H1 (cell line): ENCODE measurements around the gene CFAP100. TPM values are rescaled to one million over a fixed set of nuclear protein-coding genes. Genes with fewer than 3 reads are reported as not detected.

Source experiments
- ASH2L ChIP-seq: fragments of 200-600, 300-600 bp; sonication (generic); IDR thresholded peaks from one replicate; pipeline ENCODE4 v1.7.1; 2017; ENCODE audit warnings: low read length
- CHD2 ChIP-seq: IDR thresholded peaks from 2 replicates; pipeline ENCODE4 v1.6.1; 2012; ENCODE audit warnings: low read length, improper control_type of control experiment
- SIRT6 ChIP-seq: IDR thresholded peaks from one replicate; pipeline ENCODE4 v1.7.1; 2012; ENCODE audit warnings: low read length, inconsistent platforms
- SUZ12 ChIP-seq: fragments of 200-600 bp; sonication (generic); IDR thresholded peaks from 2 replicates; pipeline ENCODE4 v1.6.1; 2012; ENCODE audit warnings: mild to moderate bottlenecking, inconsistent platforms, low read length, moderate library complexity, mixed read lengths
- polyA plus RNA-seq, 7 experiments: library from polyadenylated mRNA; depleted of rRNA in 3 of 7; stranded (reverse) in 5 of 7; unstranded in 2 of 7; fragments of >200 nt in 5 of 7; fragments of 200-250 nt in 2 of 7; gene quantifications; 1 replicate in 5 of 7; 2 replicates in 1 of 7; 4 replicates in 1 of 7; pipeline versions ENCODE4 v1.2.1 to v1.2.3, GENCODE V29; 2011 to 2013; ENCODE audit warnings: missing spikeins in 2 of 7, mixed read lengths in 2 of 7
- total RNA-seq: library from RNA; stranded (reverse); fragmentation: NEBNext Ultra II Directional; extraction: Animal tissue kit (Norgen Biotek cat#: 25700); gene quantifications from 2 replicates; pipeline ENCODE4 v1.2.1, GENCODE V29; 2021

CFAP100 gene
- total and polyA plus RNA-seq, 2 of the 8 experiments (the other 6 are each of a cell fraction or from before 2014, with no cell fraction given), result 0.17 TPM; not detected in 1

DNA sequence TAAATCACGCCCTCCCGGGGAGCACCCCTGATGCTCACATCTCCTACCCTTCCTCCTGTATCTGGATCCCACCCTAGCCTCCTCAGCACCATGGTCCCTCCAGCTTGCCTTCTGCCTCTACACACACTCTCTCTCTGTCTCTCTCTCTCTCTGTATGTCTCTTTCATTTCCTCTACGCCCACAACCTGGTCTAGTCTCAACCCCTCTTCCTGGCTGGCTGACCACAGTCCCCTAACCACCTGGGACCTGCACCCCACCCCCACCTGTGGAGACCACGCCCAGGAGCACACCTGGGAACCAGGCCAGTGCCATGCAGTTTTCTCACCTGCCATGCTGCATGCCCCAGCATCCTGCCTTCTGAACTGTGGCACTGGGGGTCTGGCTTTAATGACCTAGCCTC lies 4.0 kb upstream of the CFAP100 start (continued):
- TF ChIP-seq SUZ12, result no peak
- no peak for TF ChIP-seq CHD2
- TF ChIP-seq ASH2L, result no peak
- no peak for TF ChIP-seq SIRT6
